Osteocyte (in vitro differentiated cells): ENCODE measurements around the gene ACTR3. TPM values are rescaled to one million over a fixed set of nuclear protein-coding genes. Genes with fewer than 3 reads are reported as not detected.

Experiments used
- DNase-seq: peaks from one replicate; pipeline ENCODE4 v3.0.0; 2021; ENCODE audit warnings: mixed read lengths; ENCODE audit not compliant: unreplicated experiment; ENCODE audit errors: extremely low spot score
- H3K27ac Mint-ChIP-seq: one replicate; pipeline ENCODE4 v1.8.0; 2021; ENCODE audit warnings: mild to moderate bottlenecking, mixed read lengths; ENCODE audit not compliant: unreplicated experiment
- H3K27me3 Mint-ChIP-seq: one replicate; pipeline ENCODE4 v1.8.0; 2021; ENCODE audit warnings: mixed read lengths; ENCODE audit not compliant: unreplicated experiment
- H3K36me3 Mint-ChIP-seq: one replicate; pipeline ENCODE4 v1.8.0; 2021; ENCODE audit warnings: mixed read lengths; ENCODE audit not compliant: unreplicated experiment
- H3K4me1 Mint-ChIP-seq: one replicate; pipeline ENCODE4 v1.8.0; 2021; ENCODE audit warnings: mixed read lengths; ENCODE audit not compliant: unreplicated experiment
- H3K4me3 Mint-ChIP-seq: one replicate; pipeline ENCODE4 v1.8.0; 2021; ENCODE audit warnings: mild to moderate bottlenecking, moderate library complexity, mixed read lengths; ENCODE audit not compliant: unreplicated experiment
- H3K9me3 Mint-ChIP-seq: one replicate; pipeline ENCODE4 v1.8.0; 2021; ENCODE audit warnings: mixed read lengths; ENCODE audit not compliant: unreplicated experiment
- total RNA-seq: library from RNA; stranded (reverse); gene quantifications from 2 replicates; pipeline ENCODE4 v1.2.1, GENCODE V29; 2021
- TF ChIP-seq, protein P1 (sequence below): fragments of 200-600 bp; sonication (generic); IDR thresholded peaks from 2 replicates; pipeline ENCODE4 v1.5.0; 2021; ENCODE audit warnings: antibody characterized with exemption, mild to moderate bottlenecking, moderate library complexity

Gene ACTR3
- total RNA-seq, 1 donor from 2014 or later = 255 TPM

DNA sequence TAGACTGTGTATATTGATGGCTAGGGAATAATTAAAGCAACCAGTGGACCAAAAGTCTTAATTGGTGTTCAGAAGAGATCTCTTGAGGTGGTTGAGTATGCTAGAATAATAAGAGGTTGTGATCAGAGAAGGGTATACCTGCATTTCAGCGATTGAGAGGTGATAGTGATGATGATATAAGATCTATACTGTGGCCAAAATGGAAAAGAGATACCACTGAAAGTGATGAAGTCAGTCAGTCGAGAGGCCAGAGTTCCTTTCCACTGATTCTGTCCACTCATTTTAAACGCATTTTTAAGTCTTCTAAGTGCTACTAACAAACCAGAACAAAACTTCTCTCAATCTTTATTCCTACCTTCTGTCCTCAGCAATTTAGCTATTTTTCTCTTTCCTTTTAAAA, 32.9 kb downstream of the ACTR3 start:
- H3K4me1 Mint-ChIP-seq = peaks cover 8% of the 10 kb centered on the region
- peaks cover 32% of the 10 kb centered on the region for H3K36me3 Mint-ChIP-seq
- no peak overlapping the region for H3K27ac Mint-ChIP-seq
- no peaks in the 10 kb centered on the region for H3K27me3 Mint-ChIP-seq
- TF ChIP-seq, protein P1, sequence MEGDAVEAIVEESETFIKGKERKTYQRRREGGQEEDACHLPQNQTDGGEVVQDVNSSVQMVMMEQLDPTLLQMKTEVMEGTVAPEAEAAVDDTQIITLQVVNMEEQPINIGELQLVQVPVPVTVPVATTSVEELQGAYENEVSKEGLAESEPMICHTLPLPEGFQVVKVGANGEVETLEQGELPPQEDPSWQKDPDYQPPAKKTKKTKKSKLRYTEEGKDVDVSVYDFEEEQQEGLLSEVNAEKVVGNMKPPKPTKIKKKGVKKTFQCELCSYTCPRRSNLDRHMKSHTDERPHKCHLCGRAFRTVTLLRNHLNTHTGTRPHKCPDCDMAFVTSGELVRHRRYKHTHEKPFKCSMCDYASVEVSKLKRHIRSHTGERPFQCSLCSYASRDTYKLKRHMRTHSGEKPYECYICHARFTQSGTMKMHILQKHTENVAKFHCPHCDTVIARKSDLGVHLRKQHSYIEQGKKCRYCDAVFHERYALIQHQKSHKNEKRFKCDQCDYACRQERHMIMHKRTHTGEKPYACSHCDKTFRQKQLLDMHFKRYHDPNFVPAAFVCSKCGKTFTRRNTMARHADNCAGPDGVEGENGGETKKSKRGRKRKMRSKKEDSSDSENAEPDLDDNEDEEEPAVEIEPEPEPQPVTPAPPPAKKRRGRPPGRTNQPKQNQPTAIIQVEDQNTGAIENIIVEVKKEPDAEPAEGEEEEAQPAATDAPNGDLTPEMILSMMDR = no peak
- H3K9me3 Mint-ChIP-seq = no peaks in the 10 kb centered on the region
- H3K4me3 Mint-ChIP-seq = no peak overlapping the region
- no peak for DNase-seq

- no peak for DNase-seq
- Mint-ChIP-seq H3K4me3 (no peak overlapping the region), H3K4me1 (peaks cover 7% of the 10 kb centered on the region), H3K36me3 (peaks cover 36% of the 10 kb centered on the region), H3K27ac (no peak overlapping the region), H3K9me3 (no peaks in the 10 kb centered on the region), H3K27me3 (no peaks in the 10 kb centered on the region)
- TF ChIP-seq, protein P1 = no peak
Observed at GRCh38 chr2:113925884-113926283, 36.0 kb downstream of the ACTR3 start.

GRCh38 chr2:113926314-113926713, 36.4 kb downstream of the ACTR3 start:
- H3K4me3 Mint-ChIP-seq = no peak overlapping the region

DNA sequence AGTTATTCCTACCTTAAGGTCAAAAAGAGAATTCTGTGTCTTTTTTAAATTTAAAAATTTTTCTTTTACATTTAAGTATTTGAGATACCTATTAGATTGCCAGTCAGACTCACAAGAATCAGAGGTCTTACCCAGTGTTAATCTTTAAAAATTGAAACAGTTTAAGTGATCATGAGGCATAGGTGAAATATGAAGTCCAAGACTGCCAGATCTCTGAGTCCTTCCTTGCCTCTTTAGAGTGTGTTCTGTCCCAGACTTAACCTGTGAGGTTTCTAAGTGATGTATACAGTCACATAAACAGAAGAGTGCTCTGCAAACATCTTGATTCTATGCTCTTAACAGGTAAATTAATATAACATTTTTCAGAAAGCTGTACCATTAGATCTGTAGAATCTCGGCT, 40.6 kb downstream of the ACTR3 start:
- no peak for DNase-seq
- Mint-ChIP-seq H3K9me3 (no peaks in the 10 kb centered on the region), H3K4me1 (peaks cover 6% of the 10 kb centered on the region), H3K27me3 (no peaks in the 10 kb centered on the region), H3K27ac (no peak overlapping the region), H3K36me3 (peaks cover 35% of the 10 kb centered on the region), H3K4me3 (no peak overlapping the region)
- TF ChIP-seq, protein P1 = no peak

More at GRCh38 chr2:113926314-113926713, 36.4 kb downstream of the ACTR3 start:
- H3K27me3 Mint-ChIP-seq = no peaks in the 10 kb centered on the region
- peaks cover 36% of the 10 kb centered on the region for H3K36me3 Mint-ChIP-seq
- DNase-seq = no peak
- TF ChIP-seq, protein P1 = no peak
- peaks cover 6% of the 10 kb centered on the region for H3K4me1 Mint-ChIP-seq
- H3K9me3 Mint-ChIP-seq = no peaks in the 10 kb centered on the region
- H3K27ac Mint-ChIP-seq = no peak overlapping the region

- Mint-ChIP-seq H3K4me3 (no peak overlapping the region), H3K27ac (no peak overlapping the region), H3K27me3 (no peaks in the 10 kb centered on the region), H3K4me1 (no peaks in the 10 kb centered on the region), H3K36me3 (peaks cover 44% of the 10 kb centered on the region), H3K9me3 (peaks cover 12% of the 10 kb centered on the region)
- no peak for DNase-seq
- TF ChIP-seq, protein P1 = no peak
Observed at GRCh38 chr2:113937501-113937900, 47.6 kb downstream of the ACTR3 start.
